GM12874 (cell line): ENCODE results near the gene TBC1D2B.

Experiments used
- TF ChIP-seq, protein P1 (sequence below): IDR thresholded peaks from 2 replicates; pipeline ENCODE4 v1.5.1; 2011; ENCODE audit warnings: low read depth, mild to moderate bottlenecking, control low read depth, low read length, moderate library complexity; ENCODE audit not compliant: insufficient read depth

TBC1D2B gene

GRCh38 chr15:77994893-77995536 is 82.5 kb downstream of the TBC1D2B start:
- TF ChIP-seq, protein P1, sequence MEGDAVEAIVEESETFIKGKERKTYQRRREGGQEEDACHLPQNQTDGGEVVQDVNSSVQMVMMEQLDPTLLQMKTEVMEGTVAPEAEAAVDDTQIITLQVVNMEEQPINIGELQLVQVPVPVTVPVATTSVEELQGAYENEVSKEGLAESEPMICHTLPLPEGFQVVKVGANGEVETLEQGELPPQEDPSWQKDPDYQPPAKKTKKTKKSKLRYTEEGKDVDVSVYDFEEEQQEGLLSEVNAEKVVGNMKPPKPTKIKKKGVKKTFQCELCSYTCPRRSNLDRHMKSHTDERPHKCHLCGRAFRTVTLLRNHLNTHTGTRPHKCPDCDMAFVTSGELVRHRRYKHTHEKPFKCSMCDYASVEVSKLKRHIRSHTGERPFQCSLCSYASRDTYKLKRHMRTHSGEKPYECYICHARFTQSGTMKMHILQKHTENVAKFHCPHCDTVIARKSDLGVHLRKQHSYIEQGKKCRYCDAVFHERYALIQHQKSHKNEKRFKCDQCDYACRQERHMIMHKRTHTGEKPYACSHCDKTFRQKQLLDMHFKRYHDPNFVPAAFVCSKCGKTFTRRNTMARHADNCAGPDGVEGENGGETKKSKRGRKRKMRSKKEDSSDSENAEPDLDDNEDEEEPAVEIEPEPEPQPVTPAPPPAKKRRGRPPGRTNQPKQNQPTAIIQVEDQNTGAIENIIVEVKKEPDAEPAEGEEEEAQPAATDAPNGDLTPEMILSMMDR, result 0 out of 2 replicates have a peak, but pooled peaks have one; percentile 4

- TF ChIP-seq, protein P1, result no peak
Measured at GRCh38 chr15:77993374-77993911, 84.1 kb downstream of the TBC1D2B start.

DNA sequence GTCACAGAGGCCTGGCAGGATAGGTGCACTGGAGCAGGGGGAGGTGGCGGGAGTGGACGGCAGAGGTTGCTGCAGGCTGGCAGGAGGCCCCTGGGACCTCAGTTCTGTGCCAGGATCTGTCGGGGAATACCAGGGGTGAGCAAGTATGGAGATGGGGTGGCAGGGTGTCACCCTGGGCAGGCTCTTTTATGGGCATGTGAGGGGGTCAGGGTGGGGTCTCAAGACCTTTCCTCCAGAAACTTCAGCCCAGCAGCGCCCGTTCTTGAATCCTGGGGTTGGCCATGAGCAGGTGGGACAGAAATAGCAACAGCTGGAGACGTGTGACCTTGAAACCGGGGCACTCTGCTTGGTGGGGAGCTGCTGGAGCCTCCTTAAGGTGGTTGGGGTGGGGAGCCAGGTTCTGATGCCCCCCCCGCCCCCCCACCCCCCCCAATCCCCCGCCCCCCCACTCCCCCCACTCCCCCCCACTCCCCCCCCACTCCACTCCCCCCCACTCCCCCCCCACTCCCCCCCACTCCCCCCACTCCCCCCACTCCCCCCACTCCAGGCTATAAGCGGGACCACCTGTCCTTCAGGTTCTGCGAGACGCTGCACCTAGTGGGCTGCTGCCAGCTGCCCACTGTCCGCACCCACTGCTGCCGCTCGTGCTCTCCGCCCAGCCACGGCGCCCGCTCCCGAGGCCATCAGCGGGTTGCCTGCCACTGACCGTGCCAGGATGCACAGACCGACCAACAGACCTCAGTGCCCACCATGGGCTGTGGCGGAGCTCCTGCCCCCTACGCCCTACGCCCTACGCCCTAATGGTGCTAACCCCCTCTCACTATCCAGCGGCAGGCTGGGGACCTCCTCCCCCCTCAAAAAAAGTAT is 84.9 kb downstream of the TBC1D2B start:
- TF ChIP-seq, protein P1, result no peak

GRCh38 chr15:77991029-77991406 is 86.5 kb downstream of the TBC1D2B start:
- TF ChIP-seq, protein P1, result no peak

DNA sequence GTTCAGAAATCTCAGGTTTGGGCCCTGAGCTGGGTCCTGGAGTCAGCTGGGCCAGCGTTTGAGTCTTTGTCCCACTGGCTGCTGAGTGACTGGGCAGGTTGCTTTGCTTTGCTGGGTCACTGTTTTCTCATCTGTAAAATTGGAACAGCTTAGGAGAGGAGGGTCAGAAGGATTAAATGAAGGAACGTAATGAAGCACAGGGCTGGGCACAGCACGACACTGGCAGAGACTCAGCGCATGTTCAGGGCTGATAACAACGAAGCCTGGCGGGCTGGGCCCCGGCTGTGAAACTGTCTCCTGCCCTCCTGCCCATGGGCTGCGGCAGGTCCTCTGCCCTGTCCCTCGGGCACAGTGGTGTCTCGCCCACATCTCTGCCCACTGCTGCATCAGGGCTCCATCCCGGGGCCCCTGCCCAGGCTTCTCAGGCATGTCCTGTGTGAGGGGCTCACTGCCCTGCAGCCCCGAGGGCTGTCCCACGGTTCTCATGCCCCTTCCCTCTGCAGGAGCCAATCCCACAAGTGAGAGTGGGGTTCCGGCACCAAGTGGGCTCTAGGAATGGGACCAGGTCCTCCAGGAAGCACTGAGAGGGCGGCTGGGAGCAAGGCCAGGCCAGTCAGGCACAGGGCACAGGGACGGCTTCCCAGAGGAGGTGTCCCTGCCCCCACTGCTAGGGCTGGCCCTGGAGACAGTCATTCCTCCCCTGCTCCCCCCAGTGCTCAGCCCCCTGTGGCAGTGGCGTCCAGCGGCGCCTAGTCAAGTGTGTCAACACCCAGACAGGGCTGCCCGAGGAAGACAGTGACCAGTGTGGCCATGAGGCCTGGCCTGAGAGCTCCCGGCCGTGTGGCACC is 88.0 kb downstream of the TBC1D2B start:
- TF ChIP-seq, protein P1, result no peak

- TF ChIP-seq, protein P1, result no peak
Measured at GRCh38 chr15:77988347-77989295, 88.9 kb downstream of the TBC1D2B start.
